A673 (cell line): ENCODE results near the gene CAST. TPM values are rescaled to one million over a fixed set of nuclear protein-coding genes. Genes with fewer than 3 reads are reported as not detected.

Source experiments
- BruUV-seq: library from RNA; stranded (reverse); fragments of 400-500 nt; replicated peaks from 2 replicates; lab custom pipeline; 2021; lab: Mats Ljungman, UMichigan
- CTCF ChIA-PET: fragments of 300-600 bp; sonication (Branson Sonifier 250); formaldehyde crosslinking; loops from one replicate; lab custom pipeline; 2022; ENCODE audit warnings: antibody characterized with exemption; lab: Charles Lee
- POLR2A ChIA-PET: fragments of 300-600 bp; sonication (Branson Sonifier 250); formaldehyde crosslinking; loops from one replicate; lab custom pipeline; 2022; ENCODE audit warnings: antibody characterized with exemption; ENCODE audit not compliant: low non-redundant PET; lab: Charles Lee
- DNase-seq: peaks from one replicate; pipeline ENCODE4 v3.0.0-alpha.2; 2015; ENCODE audit warnings: low spot score
- H3K27ac ChIP-seq: fragments of 200-600 bp; sonication (generic); 2 replicates; pipeline ENCODE4 v1.5.1; 2016; ENCODE audit warnings: mixed run types, low read depth, mild to moderate bottlenecking, mixed read lengths, antibody characterized with exemption, low read length; ENCODE audit not compliant: poor library complexity, severe bottlenecking
- H3K27me3 ChIP-seq: fragments of 200-600 bp; sonication (generic); replicated peaks from 2 replicates; pipeline ENCODE4 v1.6.1; 2017; ENCODE audit warnings: mixed run types, low read depth, mild to moderate bottlenecking, mixed read lengths, antibody characterized with exemption, low read length; ENCODE audit not compliant: insufficient read depth, poor library complexity
- H3K36me3 ChIP-seq: fragments of 200-600 bp; sonication (generic); 2 replicates; pipeline ENCODE4 v1.6.1; 2016; ENCODE audit warnings: mixed run types, mild to moderate bottlenecking, mixed read lengths, antibody characterized with exemption, low read length; ENCODE audit not compliant: insufficient read depth, poor library complexity, severe bottlenecking
- H3K4me1 ChIP-seq: fragments of 200-600 bp; sonication (generic); 2 replicates; pipeline ENCODE4 v1.6.1; 2017; ENCODE audit warnings: mixed run types, mild to moderate bottlenecking, mixed read lengths, antibody characterized with exemption, low read length; ENCODE audit not compliant: insufficient read depth, poor library complexity, severe bottlenecking
- H3K4me3 ChIP-seq: fragments of 200-600 bp; sonication (generic); 2 replicates; pipeline ENCODE4 v1.5.1; 2016; ENCODE audit warnings: low read depth, mixed run types, mild to moderate bottlenecking, mixed read lengths, low read length; ENCODE audit not compliant: poor library complexity, severe bottlenecking
- H3K9me3 ChIP-seq: fragments of 200-600 bp; sonication (generic); 2 replicates; pipeline ENCODE4 v1.6.1; 2016; ENCODE audit warnings: mixed run types, low read depth, mild to moderate bottlenecking, mixed read lengths, antibody characterized with exemption, low read length; ENCODE audit not compliant: poor library complexity, severe bottlenecking
- CTCF ChIP-seq: fragments of 300-800, 200-600 bp; sonication (generic); conservative IDR thresholded peaks from 2 replicates; pipeline ENCODE4 v1.5.1; 2017; ENCODE audit warnings: low read depth, mild to moderate bottlenecking, antibody characterized with exemption, low read length, moderate library complexity, mixed read lengths
- EZH2 ChIP-seq: fragments of 200-600 bp; sonication (generic); IDR thresholded peaks from 2 replicates; pipeline ENCODE4 v1.6.1; 2017; ENCODE audit warnings: borderline replicate concordance, low read depth, mild to moderate bottlenecking, mixed read lengths, antibody characterized with exemption, low read length; ENCODE audit not compliant: poor library complexity, severe bottlenecking
- intact Hi-C: fragments of 100-400 bp; cut with micrococcal nuclease; formaldehyde crosslinking; loops from one replicate; pipeline ENCODE4 v1.10.0; 2022; ENCODE audit not compliant: unreplicated experiment
- total RNA-seq: library from RNA; stranded (reverse); gene quantifications from 2 replicates; pipeline ENCODE4 v1.2.3, GENCODE V29; 2021

Gene CAST
- total RNA-seq, 1 experiment from 2014 or later: 66.8 TPM

- Histone ChIP-seq H3K4me1 (no peaks in the 10 kb centered on the region), H3K9me3 (no peaks in the 10 kb centered on the region), H3K27ac (no peak overlapping the region), H3K36me3 (no peaks in the 10 kb centered on the region), H3K4me3 (no peak overlapping the region), H3K27me3 (no peaks in the 10 kb centered on the region)
- TF ChIP-seq EZH2 (no peak), CTCF (no peak)
- intact Hi-C loops: no loop called here
- POLR2A ChIA-PET: no interaction called here
- no TSS peak for BruUV-seq
- CTCF ChIA-PET: no interaction called here
- no peak for DNase-seq
Observed at GRCh38 chr5:96677496-96677895, 15.3 kb downstream of the CAST start.

GRCh38 chr5:96679293-96679692 is 17.1 kb downstream of the CAST start:
- TF ChIP-seq CTCF: no peak
- TF ChIP-seq EZH2: no peak
- Histone ChIP-seq H3K36me3 (no peaks in the 10 kb centered on the region), H3K27ac (no peak overlapping the region), H3K9me3 (no peaks in the 10 kb centered on the region), H3K4me3 (no peak overlapping the region), H3K27me3 (no peaks in the 10 kb centered on the region), H3K4me1 (no peaks in the 10 kb centered on the region)
- CTCF ChIA-PET: no interaction called here
- DNase-seq: no peak
- BruUV-seq: no TSS peak
- POLR2A ChIA-PET: no interaction called here
- intact Hi-C loops: no loop called here

GRCh38 chr5:96680759-96681470 is 18.7 kb downstream of the CAST start:
- Histone ChIP-seq H3K36me3 (no peaks in the 10 kb centered on the region), H3K4me1 (no peaks in the 10 kb centered on the region), H3K4me3 (no peak overlapping the region), H3K27me3 (no peaks in the 10 kb centered on the region), H3K27ac (no peak overlapping the region), H3K9me3 (no peaks in the 10 kb centered on the region)
- CTCF ChIA-PET: no interaction called here
- POLR2A ChIA-PET: no interaction called here
- TF ChIP-seq CTCF: no peak
- no peak for TF ChIP-seq EZH2
- no peak for DNase-seq
- intact Hi-C loops: no loop called here
- BruUV-seq: no TSS peak
